MM.1S (cell line): ENCODE measurements around the gene SCUBE3.

Experiments used
- CTCF ChIP-seq: fragments of 300-600 bp; sonication (generic); IDR thresholded peaks from 2 replicates; pipeline ENCODE4 v1.5.1; 2016; ENCODE audit warnings: antibody characterized with exemption, low read length, mixed read lengths
- EZH2 ChIP-seq: fragments of 300-600 bp; sonication (generic); optimal IDR thresholded peaks from 2 replicates; pipeline ENCODE3; 2017; ENCODE audit warnings: low read depth, mild to moderate bottlenecking, antibody characterized with exemption, low read length, mixed read lengths
- EZH2phosphoT487 ChIP-seq: fragments of 300-600 bp; sonication (generic); IDR thresholded peaks from 2 replicates; pipeline ENCODE4 v1.6.1; 2018; ENCODE audit warnings: antibody characterized with exemption, low read length

GRCh38 chr6:35230950-35231349 is 17.2 kb downstream of the SCUBE3 start:
- TF ChIP-seq CTCF = no peak
- TF ChIP-seq EZH2 = no peak
- no peak for TF ChIP-seq EZH2phosphoT487
